COLO668 (cell line): Measurements from ENCODE around the gene TTC39B.
A peak's percentile ranks its signal among the peaks of the same experiment; 100 is the strongest.

Experiments used
- DNase-seq: peaks from one replicate; lab custom pipeline; 2025; ENCODE audit not compliant: unreplicated experiment; lab: John Stamatoyannopoulos, UW

The TTC39B gene

DNA sequence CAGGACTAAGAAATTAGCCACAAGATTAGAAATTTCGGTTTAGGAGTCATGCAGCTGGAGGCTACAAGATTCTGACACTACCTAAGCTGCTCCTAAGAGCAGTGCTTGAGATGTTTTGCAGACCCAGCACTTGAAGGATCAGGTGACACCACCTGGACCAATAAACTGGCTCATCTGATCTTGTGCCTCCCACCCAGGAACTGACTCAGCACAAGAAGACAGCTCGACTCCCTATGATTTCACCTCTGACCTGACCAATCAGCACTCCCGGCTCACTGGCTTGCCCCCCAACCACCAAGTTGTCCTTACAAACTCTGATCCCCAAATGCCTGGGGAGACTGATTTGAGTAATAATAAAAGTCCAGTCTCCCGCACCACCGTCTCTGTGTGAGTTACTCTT, 170.4 kb downstream of the TTC39B start:
- no peak for DNase-seq

DNA sequence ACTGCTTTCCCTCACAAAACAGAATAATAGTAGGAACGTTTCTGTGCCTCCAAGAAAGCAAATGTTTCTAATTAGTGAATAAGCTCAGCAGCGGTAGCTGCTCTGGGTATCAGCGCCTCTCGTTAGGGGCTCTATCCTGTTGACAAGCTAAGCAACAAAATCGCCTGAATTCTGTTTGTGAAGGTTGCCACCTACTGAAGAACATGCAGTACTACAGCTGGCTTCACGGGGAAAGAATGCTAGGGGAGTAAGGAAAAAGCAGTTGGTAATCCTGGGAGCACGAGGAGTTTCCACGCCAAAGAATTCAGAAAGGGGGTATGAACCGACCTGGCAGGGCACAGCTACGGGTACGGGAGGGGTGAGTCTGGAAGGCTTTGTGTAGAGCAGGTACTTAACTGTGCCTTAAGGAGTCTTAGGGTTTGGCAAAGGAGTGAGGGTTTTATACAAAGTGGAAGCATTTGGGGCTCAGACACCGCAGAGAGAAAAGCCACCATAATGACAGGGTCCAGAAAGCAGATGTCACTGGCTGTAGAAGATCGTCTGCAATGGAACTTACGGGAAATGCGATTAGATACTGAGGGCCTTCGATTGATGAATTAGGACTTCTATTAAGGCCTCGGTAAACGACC, 171.7 kb downstream of the TTC39B start:
- DNase-seq: peak; percentile 57

DNA sequence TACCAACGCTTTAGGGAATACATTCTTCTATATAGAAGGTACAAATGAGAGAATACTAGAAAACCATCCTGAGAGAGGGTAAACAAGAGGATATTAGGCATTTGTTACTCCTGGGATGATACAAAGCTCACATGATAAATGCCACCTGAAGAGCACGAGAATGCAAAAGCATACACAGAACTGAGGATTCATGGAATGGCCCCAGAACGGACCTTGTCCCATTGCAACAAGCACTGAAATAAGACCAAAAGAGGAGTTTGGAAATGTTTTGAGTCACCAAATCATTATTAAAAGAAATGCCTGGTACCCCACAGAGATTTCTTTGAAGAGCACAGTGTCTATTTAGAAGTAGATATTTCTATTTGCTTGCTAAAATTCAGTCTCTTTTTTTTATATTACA, 173.5 kb downstream of the TTC39B start:
- no peak for DNase-seq

- DNase-seq: no peak
Observed at GRCh38 chr9:15132091-15132490, 174.9 kb downstream of the TTC39B start.

GRCh38 chr9:15131094-15131493, 175.9 kb downstream of the TTC39B start:
- DNase-seq: no peak

GRCh38 chr9:15127831-15128230, 179.2 kb downstream of the TTC39B start:
- DNase-seq: no peak

DNA sequence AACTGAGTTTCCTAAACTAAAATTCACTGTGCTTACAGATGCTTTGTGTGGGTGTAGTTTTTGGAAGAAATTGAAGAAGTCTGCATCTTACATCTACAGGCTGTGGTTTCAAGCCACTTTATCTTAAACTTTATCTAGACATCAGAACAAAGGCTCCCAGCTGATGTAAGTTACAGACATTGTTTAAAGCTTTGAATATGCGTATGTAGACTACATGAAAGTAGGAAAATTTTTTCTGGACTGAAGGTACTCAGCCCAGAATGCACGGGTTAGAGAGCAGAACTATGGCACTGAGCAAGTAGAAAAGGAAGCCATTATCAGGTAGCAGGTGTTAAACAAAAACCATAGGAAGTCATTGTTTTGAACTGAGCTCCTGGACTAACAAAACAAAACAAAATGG, 185.4 kb downstream of the TTC39B start:
- DNase-seq: no peak

DNA sequence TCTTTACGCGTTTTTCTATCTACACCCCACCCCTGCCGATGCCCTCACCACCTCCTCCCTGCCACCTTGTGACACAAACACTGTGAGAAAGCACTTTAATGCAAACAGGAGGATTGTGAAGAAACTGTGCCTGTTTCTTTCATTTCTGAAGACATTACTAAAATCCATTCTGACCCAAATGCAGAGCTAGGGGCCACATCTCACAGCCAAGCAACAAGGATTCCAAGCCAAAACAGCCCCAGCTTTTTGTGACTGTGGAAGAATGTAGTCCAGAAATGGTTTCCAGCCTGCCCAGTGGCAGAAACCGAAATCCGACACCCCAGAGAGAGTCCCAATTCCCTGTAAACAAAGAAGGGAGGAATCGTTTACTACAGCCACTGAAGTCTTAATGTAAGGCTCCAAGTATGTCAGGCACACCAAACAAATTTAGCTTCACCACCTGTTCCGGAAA, 190.9 kb downstream of the TTC39B start:
- DNase-seq: no peak

DNA sequence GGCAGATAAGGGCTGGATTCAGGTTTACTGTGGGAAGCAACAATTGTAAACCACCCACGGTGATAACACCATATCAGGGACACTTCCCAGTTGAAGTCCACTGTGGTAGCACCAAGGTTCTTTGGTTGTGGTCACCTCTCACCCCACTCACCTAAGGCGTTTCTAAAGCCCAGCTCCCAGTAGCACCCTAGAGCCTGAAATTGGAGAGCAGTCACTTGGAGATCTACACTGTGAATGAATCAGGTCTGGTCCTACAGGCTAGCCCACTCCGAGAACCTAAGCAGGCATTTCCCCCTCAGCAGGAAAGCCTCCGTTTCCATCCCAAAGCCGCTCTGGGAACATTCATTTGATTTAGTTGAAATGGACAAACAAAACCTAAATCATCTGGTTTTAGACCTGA, 191.3 kb downstream of the TTC39B start:
- DNase-seq: no peak

- DNase-seq: no peak
Observed at GRCh38 chr9:15115041-15115440, 192.0 kb downstream of the TTC39B start.
